ENCODE results near the gene TRERF1.

TRERF1 gene

GRCh38 chr6:42263165-42263728 lies 188.5 kb downstream of the TRERF1 start:
- TF ChIP-seq, protein P1, sequence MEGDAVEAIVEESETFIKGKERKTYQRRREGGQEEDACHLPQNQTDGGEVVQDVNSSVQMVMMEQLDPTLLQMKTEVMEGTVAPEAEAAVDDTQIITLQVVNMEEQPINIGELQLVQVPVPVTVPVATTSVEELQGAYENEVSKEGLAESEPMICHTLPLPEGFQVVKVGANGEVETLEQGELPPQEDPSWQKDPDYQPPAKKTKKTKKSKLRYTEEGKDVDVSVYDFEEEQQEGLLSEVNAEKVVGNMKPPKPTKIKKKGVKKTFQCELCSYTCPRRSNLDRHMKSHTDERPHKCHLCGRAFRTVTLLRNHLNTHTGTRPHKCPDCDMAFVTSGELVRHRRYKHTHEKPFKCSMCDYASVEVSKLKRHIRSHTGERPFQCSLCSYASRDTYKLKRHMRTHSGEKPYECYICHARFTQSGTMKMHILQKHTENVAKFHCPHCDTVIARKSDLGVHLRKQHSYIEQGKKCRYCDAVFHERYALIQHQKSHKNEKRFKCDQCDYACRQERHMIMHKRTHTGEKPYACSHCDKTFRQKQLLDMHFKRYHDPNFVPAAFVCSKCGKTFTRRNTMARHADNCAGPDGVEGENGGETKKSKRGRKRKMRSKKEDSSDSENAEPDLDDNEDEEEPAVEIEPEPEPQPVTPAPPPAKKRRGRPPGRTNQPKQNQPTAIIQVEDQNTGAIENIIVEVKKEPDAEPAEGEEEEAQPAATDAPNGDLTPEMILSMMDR (IDR thresholded peaks at IDR 0.05; ENCODE audit: low read length), result no peak
- no peak for TF ChIP-seq EZH2 (IDR thresholded peaks at IDR 0.05; ENCODE audit: borderline replicate concordance, low read length)
- Histone ChIP-seq H3F3A (ENCODE audit: insufficient read depth, low read length) (no peaks in the 10 kb centered on the region), H3K9me3 (ENCODE audit: low read length) (no peaks in the 10 kb centered on the region), H3K79me2 (ENCODE audit: insufficient read depth, low read length) (no peaks in the 10 kb centered on the region), H3K9ac (ENCODE audit: low read length) (no peak overlapping the region), H2AFZ (ENCODE audit: low read length) (no peak overlapping the region), H3K27me3 (ENCODE audit: insufficient read depth, low read length) (no peaks in the 10 kb centered on the region), H4K20me1 (ENCODE audit: insufficient read depth, low read length) (no peaks in the 10 kb centered on the region), H3K4me2 (ENCODE audit: low read length) (no peak overlapping the region), H3K4me3 (ENCODE audit: low read depth, low read length, poor library complexity, severe bottlenecking) (no peak overlapping the region), H3K9me2 (ENCODE audit: low read depth, low read length) (no peaks in the 10 kb centered on the region), H3K36me3 (ENCODE audit: insufficient read depth, low read length) (no peaks in the 10 kb centered on the region), H3K27ac (ENCODE audit: low read depth, low read length, poor library complexity, severe bottlenecking) (no peak overlapping the region), H3K4me1 (ENCODE audit: insufficient read depth, low read length, severe bottlenecking) (peaks cover 11% of the 10 kb centered on the region)

DNA sequence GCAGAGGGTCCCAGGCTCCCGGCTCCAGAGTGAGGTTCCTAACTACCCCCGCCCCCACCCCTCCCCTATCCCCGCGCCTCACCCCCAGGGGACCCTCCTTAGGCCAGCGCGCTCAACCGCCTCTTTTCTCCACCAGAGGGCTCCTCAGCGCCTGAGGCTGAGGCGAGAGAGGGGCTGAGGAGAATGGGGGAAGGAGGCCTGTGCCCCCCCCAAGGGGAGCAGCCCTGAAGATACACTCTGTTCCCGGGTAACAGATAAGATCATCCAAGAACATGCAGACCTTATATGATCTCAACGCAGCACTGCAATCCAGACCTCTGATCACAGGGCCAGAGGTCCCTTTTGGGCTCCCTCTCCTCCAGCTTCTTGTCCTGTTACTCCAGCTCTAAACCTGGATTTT lies 190.8 kb downstream of the TRERF1 start:
- Histone ChIP-seq H3K27me3 (ENCODE audit: insufficient read depth, low read length) (no peaks in the 10 kb centered on the region), H3K4me3 (ENCODE audit: low read depth, low read length, poor library complexity, severe bottlenecking) (peak overlapping the region; percentile 54), H4K20me1 (ENCODE audit: insufficient read depth, low read length) (no peaks in the 10 kb centered on the region), H3K4me1 (ENCODE audit: insufficient read depth, low read length, severe bottlenecking) (peaks cover 11% of the 10 kb centered on the region), H2AFZ (ENCODE audit: low read length) (no peak overlapping the region), H3K9me2 (ENCODE audit: low read depth, low read length) (no peaks in the 10 kb centered on the region), H3K27ac (ENCODE audit: low read depth, low read length, poor library complexity, severe bottlenecking) (no peak overlapping the region), H3K4me2 (ENCODE audit: low read length) (peak overlapping the region; percentile 46), H3K36me3 (ENCODE audit: insufficient read depth, low read length) (no peaks in the 10 kb centered on the region), H3K9me3 (ENCODE audit: low read length) (no peaks in the 10 kb centered on the region), H3K79me2 (ENCODE audit: insufficient read depth, low read length) (no peaks in the 10 kb centered on the region), H3F3A (ENCODE audit: insufficient read depth, low read length) (no peaks in the 10 kb centered on the region), H3K9ac (ENCODE audit: low read length) (no peak overlapping the region; the same call in 1 of the 2 replicates)
- TF ChIP-seq EZH2 (IDR thresholded peaks at IDR 0.05; ENCODE audit: borderline replicate concordance, low read length), result no peak
- TF ChIP-seq, protein P1 (IDR thresholded peaks at IDR 0.05; ENCODE audit: low read length), result peak; percentile 65

- Histone ChIP-seq H3F3A (ENCODE audit: insufficient read depth, low read length) (no peaks in the 10 kb centered on the region), H3K9me3 (ENCODE audit: low read length) (no peaks in the 10 kb centered on the region), H2AFZ (ENCODE audit: low read length) (no peak overlapping the region), H3K27me3 (ENCODE audit: insufficient read depth, low read length) (no peaks in the 10 kb centered on the region), H3K9ac (ENCODE audit: low read length) (peak overlapping the region; percentile 16; the same call in 1 of the 2 replicates), H3K79me2 (ENCODE audit: insufficient read depth, low read length) (no peaks in the 10 kb centered on the region), H3K9me2 (ENCODE audit: low read depth, low read length) (no peaks in the 10 kb centered on the region), H4K20me1 (ENCODE audit: insufficient read depth, low read length) (no peaks in the 10 kb centered on the region), H3K4me1 (ENCODE audit: insufficient read depth, low read length, severe bottlenecking) (peaks cover 11% of the 10 kb centered on the region), H3K4me3 (ENCODE audit: low read depth, low read length, poor library complexity, severe bottlenecking) (peak overlapping the region; percentile 54), H3K4me2 (ENCODE audit: low read length) (peak overlapping the region; percentile 46), H3K27ac (ENCODE audit: low read depth, low read length, poor library complexity, severe bottlenecking) (no peak overlapping the region), H3K36me3 (ENCODE audit: insufficient read depth, low read length) (no peaks in the 10 kb centered on the region)
- TF ChIP-seq EZH2 (IDR thresholded peaks at IDR 0.05; ENCODE audit: borderline replicate concordance, low read length), result no peak
- TF ChIP-seq, protein P1 (IDR thresholded peaks at IDR 0.05; ENCODE audit: low read length), result no peak
These were observed 191.3 kb downstream of the TRERF1 start for GRCh38 chr6:42260396-42260888.

All from OCI-LY1 (cell line).